Activated CD4-positive, alpha-beta T cell treated with anti-CD3 and anti-CD28 coated beads, Interleukin-2, amount 50 U/mL, for 1 hour (primary cell): ENCODE measurements around the gene YPEL2.

ENCODE experiments used
- DNase-seq: peaks from one replicate; pipeline ENCODE4 v3.0.0-alpha.2; 2020

The YPEL2 gene

GRCh38 chr17:59330053-59330942 lies 1.2 kb upstream of the YPEL2 start:
- no peak for DNase-seq

GRCh38 chr17:59331929-59332748 lies 684 bp downstream of the YPEL2 start:
- no peak for DNase-seq

- DNase-seq: no peak
Measured at GRCh38 chr17:59332749-59333377, 1.4 kb downstream of the YPEL2 start.

- DNase-seq: no peak
Measured at GRCh38 chr17:59333836-59334235, 2.4 kb downstream of the YPEL2 start.

- DNase-seq: no peak
Measured at GRCh38 chr17:59335685-59336084, 4.2 kb downstream of the YPEL2 start.

GRCh38 chr17:59337741-59338299 lies 6.4 kb downstream of the YPEL2 start:
- DNase-seq: no peak

GRCh38 chr17:59338498-59338897 lies 7.0 kb downstream of the YPEL2 start:
- DNase-seq: no peak

- no peak for DNase-seq
Measured at GRCh38 chr17:59341922-59342321, 10.5 kb downstream of the YPEL2 start.

GRCh38 chr17:59342681-59343131 lies 11.3 kb downstream of the YPEL2 start:
- DNase-seq: no peak

- DNase-seq: no peak
Measured at GRCh38 chr17:59345476-59345875, 14.0 kb downstream of the YPEL2 start.

- DNase-seq: no peak
Measured at GRCh38 chr17:59346341-59346740, 14.9 kb downstream of the YPEL2 start.

GRCh38 chr17:59346876-59347407 lies 15.5 kb downstream of the YPEL2 start:
- DNase-seq: no peak

GRCh38 chr17:59347975-59348391 lies 16.5 kb downstream of the YPEL2 start:
- no peak for DNase-seq

GRCh38 chr17:59349178-59349577 lies 17.7 kb downstream of the YPEL2 start:
- no peak for DNase-seq

- DNase-seq: no peak
Measured at GRCh38 chr17:59353106-59353854, 21.8 kb downstream of the YPEL2 start.

GRCh38 chr17:59353936-59354755 lies 22.7 kb downstream of the YPEL2 start:
- no peak for DNase-seq

- no peak for DNase-seq
Measured at GRCh38 chr17:59355030-59355701, 23.7 kb downstream of the YPEL2 start.

- DNase-seq: no peak
Measured at GRCh38 chr17:59355702-59356325, 24.4 kb downstream of the YPEL2 start.

- no peak for DNase-seq
Measured at GRCh38 chr17:59356543-59357218, 25.2 kb downstream of the YPEL2 start.
